ENCODE data around the gene TMEM178B. TPM values are rescaled to one million over a fixed set of nuclear protein-coding genes. Genes with fewer than 3 reads are reported as not detected.

Gene TMEM178B
- total and polyA plus RNA-seq, 10 of the 15 experiments (the other 5 are each of a cell fraction or from before 2014, with no cell fraction given) = 0.01 to 1.1 (median 0.04) TPM; not detected in 2

DNA sequence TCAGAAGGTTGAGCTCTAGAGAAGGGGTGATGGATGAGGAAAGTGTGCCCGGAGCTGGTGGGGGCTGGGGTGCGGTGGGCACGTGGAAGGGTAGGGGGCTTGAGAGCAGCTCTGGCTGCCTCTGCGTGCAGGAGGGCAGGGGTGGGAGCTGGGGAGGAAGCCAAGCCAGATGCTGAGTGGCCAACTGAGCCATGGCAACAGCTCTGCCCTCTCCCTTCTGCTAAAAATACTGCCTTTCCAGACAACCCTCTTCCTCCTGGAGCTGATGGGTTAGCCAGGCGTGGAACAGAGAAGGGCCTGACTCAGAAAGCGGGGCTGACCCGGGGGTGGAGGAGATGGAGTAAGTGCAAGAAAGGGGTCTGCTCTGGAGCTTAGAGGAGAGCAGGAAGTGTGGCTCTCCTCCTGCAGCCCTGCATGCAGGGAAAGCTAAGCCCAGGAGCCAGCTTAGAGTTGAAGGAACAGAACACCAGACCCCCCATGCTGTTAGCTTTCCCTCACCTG lies 362.8 kb downstream of the TMEM178B start:
- Histone ChIP-seq H3K36me3 (ENCODE audit: control insufficient read depth in 2 of 2, insufficient read depth in 2 of 2, low read length in 1 of 2) (no peaks in the 10 kb centered on the region), H3K4me2 (ENCODE audit: control insufficient read depth, insufficient read depth) (no peak overlapping the region), H3K27ac (ENCODE audit: control insufficient read depth, insufficient read depth) (no peak overlapping the region), H3K4me1 (ENCODE audit: control insufficient read depth, insufficient read depth, low read length) (no peaks in the 10 kb centered on the region), H3K9ac (ENCODE audit: control insufficient read depth, insufficient read depth, low read length) (no peak overlapping the region), H3K27me3 (replicated peaks in 1 of 2; ENCODE audit: control insufficient read depth in 2 of 2, insufficient read depth in 2 of 2, low read length in 1 of 2) (no peaks in the 10 kb centered on the region; a peak in 1 of 4 replicates), H3K9me3 (replicated peaks; ENCODE audit: control insufficient read depth, insufficient read depth, low read length) (no peaks in the 10 kb centered on the region), H3K79me2 (ENCODE audit: control insufficient read depth, insufficient read depth, low read length) (no peaks in the 10 kb centered on the region), H2AFZ (ENCODE audit: control insufficient read depth, low read depth, low read length) (no peak overlapping the region), H3K4me3 (no peak overlapping the region), H4K20me1 (ENCODE audit: control insufficient read depth, insufficient read depth) (no peaks in the 10 kb centered on the region)
- BruUV-seq (replicated peaks) = no TSS peak
- intact Hi-C loops (cut with micrococcal nuclease; ENCODE audit: unreplicated experiment) (no loop called here), in situ Hi-C loops (cut with MboI) (no loop called here)
- CTCF ChIA-PET = interaction anchor here (1.0 kb wide), 1 partner anchor 143 kb away, joined by 3 read pairs; no protein-coding TSS in a partner anchor
- DNase-seq (ENCODE audit: low read depth, low spot score) (no peak), FAIRE-seq (no peak), ATAC-seq (no peak)
- 12% methylated on average over 5 of the region's 7 CpGs for WGBS (ENCODE audit: insufficient coverage, insufficient replicate concordance, low lambda C conversion rate, missing lambda C conversion rate)
- POLR2A ChIA-PET = no interaction called here
- RAD21 ChIA-PET (ENCODE audit: unreplicated experiment) = interaction anchor here (0.6 kb wide), 2 partner anchors 162 to 199 kb away, joined by 3 read pairs; no protein-coding TSS in a partner anchor
- SMC1A ChIA-PET (ENCODE audit: uncharacterized antibody, unreplicated experiment) = no interaction called here
- TF ChIP-seq CUX1 (IDR thresholded peaks at IDR 0.05; ENCODE audit: insufficient replicate concordance, low read depth, low read length) (no peak), MEF2B (IDR thresholded peaks at IDR 0.05; ENCODE audit: partially characterized antibody, poor library complexity, severe bottlenecking) (no peak), RCOR1 (conservative IDR thresholded peaks at IDR 0.05; ENCODE audit: low read depth, low read length) (no peak), MYC (IDR thresholded peaks at IDR 0.05; ENCODE audit: insufficient read depth, insufficient read length, insufficient replicate concordance, low read length, severe bottlenecking) (no peak), PML (IDR thresholded peaks at IDR 0.05; ENCODE audit: low read length) (no peak), USF1 (IDR thresholded peaks at IDR 0.05; ENCODE audit: borderline replicate concordance, extremely low read length, insufficient read depth, low read depth, low read length) (no peak), EZH2 (IDR thresholded peaks at IDR 0.05; ENCODE audit: borderline replicate concordance, control insufficient read depth, low read depth, low read length) (no peak), NFYB (IDR thresholded peaks at IDR 0.05; ENCODE audit: insufficient read depth, low read depth, low read length) (no peak), ZBED1 (IDR thresholded peaks at IDR 0.05; ENCODE audit: borderline replicate concordance) (no peak), ZBTB40 (IDR thresholded peaks at IDR 0.05; ENCODE audit: borderline replicate concordance) (no peak)
- TF ChIP-seq, protein P1, sequence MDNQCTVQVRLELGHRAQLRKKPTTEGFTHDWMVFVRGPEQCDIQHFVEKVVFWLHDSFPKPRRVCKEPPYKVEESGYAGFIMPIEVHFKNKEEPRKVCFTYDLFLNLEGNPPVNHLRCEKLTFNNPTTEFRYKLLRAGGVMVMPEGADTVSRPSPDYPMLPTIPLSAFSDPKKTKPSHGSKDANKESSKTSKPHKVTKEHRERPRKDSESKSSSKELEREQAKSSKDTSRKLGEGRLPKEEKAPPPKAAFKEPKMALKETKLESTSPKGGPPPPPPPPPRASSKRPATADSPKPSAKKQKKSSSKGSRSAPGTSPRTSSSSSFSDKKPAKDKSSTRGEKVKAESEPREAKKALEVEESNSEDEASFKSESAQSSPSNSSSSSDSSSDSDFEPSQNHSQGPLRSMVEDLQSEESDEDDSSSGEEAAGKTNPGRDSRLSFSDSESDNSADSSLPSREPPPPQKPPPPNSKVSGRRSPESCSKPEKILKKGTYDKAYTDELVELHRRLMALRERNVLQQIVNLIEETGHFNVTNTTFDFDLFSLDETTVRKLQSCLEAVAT (IDR thresholded peaks at IDR 0.05) = no peak

Data from GM12878 (cell line).